Urothelium cell line (cell line): ENCODE results near the gene TRPV2.
"Not testable (repeated sequence)": the region's sequence is repeated elsewhere in the genome, so short reads cannot be mapped to it uniquely, and the experiment has no call there.

Experiments used
- DNase-seq: peaks from one replicate; pipeline ENCODE4 v3.0.0; 2011; ENCODE audit warnings: low spot score, mixed read lengths
- FAIRE-seq: peaks from 2 replicates; lab custom pipeline; 2011; peaks lifted over from hg19 to GRCh38; lab: Jason Lieb, UNC

TRPV2 gene

GRCh38 chr17:16435925-16436886 is 20.8 kb downstream of the TRPV2 start:
- FAIRE-seq (no peak), DNase-seq (no peak)

- DNase-seq (no peak), FAIRE-seq (no peak)
These were observed 21.7 kb downstream of the TRPV2 start for GRCh38 chr17:16437083-16437482.

GRCh38 chr17:16438173-16438556 is 22.8 kb downstream of the TRPV2 start:
- FAIRE-seq = no peak
- DNase-seq = no peak

- FAIRE-seq (no peak), DNase-seq (peak; percentile 95)
These were observed 23.4 kb downstream of the TRPV2 start for GRCh38 chr17:16438557-16439302.

GRCh38 chr17:16439303-16439791 is 24.0 kb downstream of the TRPV2 start:
- FAIRE-seq = no peak
- DNase-seq = no peak

GRCh38 chr17:16439811-16440351 is 24.5 kb downstream of the TRPV2 start:
- DNase-seq = no peak
- FAIRE-seq = no peak

GRCh38 chr17:16440354-16440753 is 25.0 kb downstream of the TRPV2 start:
- not testable (repeated sequence) for FAIRE-seq, DNase-seq

GRCh38 chr17:16440901-16441629 is 25.7 kb downstream of the TRPV2 start:
- FAIRE-seq (no peak), DNase-seq (no peak)

- FAIRE-seq (no peak), DNase-seq (no peak)
These were observed 26.8 kb downstream of the TRPV2 start for GRCh38 chr17:16442141-16442540.

- DNase-seq = no peak
- no peak for FAIRE-seq
These were observed 27.5 kb downstream of the TRPV2 start for GRCh38 chr17:16442594-16443510.

GRCh38 chr17:16443511-16444257 is 28.3 kb downstream of the TRPV2 start:
- DNase-seq = no peak
- FAIRE-seq = no peak

GRCh38 chr17:16444258-16444886 is 29.0 kb downstream of the TRPV2 start:
- FAIRE-seq = no peak
- no peak for DNase-seq

- FAIRE-seq (no peak), DNase-seq (no peak)
These were observed 31.1 kb downstream of the TRPV2 start for GRCh38 chr17:16446338-16446983.

- no peak for FAIRE-seq
- no peak for DNase-seq
These were observed 32.3 kb downstream of the TRPV2 start for GRCh38 chr17:16447676-16448075.

- FAIRE-seq (no peak), DNase-seq (no peak)
These were observed 33.1 kb downstream of the TRPV2 start for GRCh38 chr17:16448490-16448889.

GRCh38 chr17:16449121-16449570 is 33.8 kb downstream of the TRPV2 start:
- DNase-seq = no peak

GRCh38 chr17:16450028-16450427 is 34.7 kb downstream of the TRPV2 start:
- DNase-seq = no peak
- no peak for FAIRE-seq

More at GRCh38 chr17:16449121-16449570, 33.8 kb downstream of the TRPV2 start:
- no peak for FAIRE-seq

GRCh38 chr17:16452268-16452667 is 36.9 kb downstream of the TRPV2 start:
- DNase-seq, FAIRE-seq: not testable (repeated sequence)
